Neutrophil (primary cell): ENCODE data around the gene PINK1.

Source experiments
- H3K27ac ChIP-seq: fragments of 200-600 bp; sonication (generic); 2 replicates; pipeline ENCODE4 v1.5.1; 2016; ENCODE audit warnings: mild to moderate bottlenecking, moderate library complexity
- H3K27me3 ChIP-seq: fragments of 200-600 bp; sonication (generic); 2 replicates; pipeline ENCODE4 v1.6.0; 2016; ENCODE audit warnings: mild to moderate bottlenecking
- H3K36me3 ChIP-seq: fragments of 200-600 bp; sonication (generic); 2 replicates; pipeline ENCODE4 v1.5.1; 2017
- H3K4me1 ChIP-seq, 2 experiments: fragments of 200-600 bp in 1 of 2; sonication (generic) in 1 of 2; 1 replicate in 1 of 2; 2 replicates in 1 of 2; pipeline versions ENCODE4 v1.5.1 to v1.6.1; 2013 to 2016; ENCODE audit warnings: low read depth in 1 of 2, low read length in 1 of 2, mild to moderate bottlenecking in 1 of 2, moderate library complexity in 1 of 2; ENCODE audit not compliant: control insufficient read depth in 1 of 2, insufficient read depth in 1 of 2
- H3K4me3 ChIP-seq, 2 experiments: fragments of 200-600 bp in 1 of 2; sonication (generic) in 1 of 2; 1 replicate in 1 of 2; 2 replicates in 1 of 2; pipeline ENCODE4 v1.5.1; 2013 to 2016; ENCODE audit warnings: low read depth in 1 of 2, low read length in 1 of 2, mild to moderate bottlenecking in 1 of 2, moderate library complexity in 1 of 2
- H3K9me3 ChIP-seq: fragments of 200-600 bp; sonication (generic); 2 replicates; pipeline ENCODE4 v1.5.1; 2016
- CTCF ChIP-seq: fragments of 200-600 bp; sonication (generic); IDR thresholded peaks from 2 replicates; pipeline ENCODE4 v1.5.1; 2016; ENCODE audit warnings: antibody characterized with exemption

The PINK1 gene

GRCh38 chr1:20700636-20701215 is 67.5 kb downstream of the PINK1 start:
- no peaks in the 10 kb centered on the region for H3K27me3 ChIP-seq
- no peaks in the 10 kb centered on the region for H3K36me3 ChIP-seq
- H3K27ac ChIP-seq = no peak overlapping the region
- H3K4me1 ChIP-seq = peaks cover 6 to 9% of the 10 kb centered on the region in 2 experiments
- no peaks in the 10 kb centered on the region for H3K9me3 ChIP-seq
- no peak overlapping the region for H3K4me3 ChIP-seq
- TF ChIP-seq CTCF = no peak
